HG03045 (cell line): ENCODE measurements around the gene SLC25A48.
A peak's percentile ranks its signal among the peaks of the same experiment; 100 is the strongest.

Experiments
- ATAC-seq: cut with Tn5 transposase; IDR thresholded peaks from one replicate; pipeline ENCODE4 v1.9.1; 2021; ENCODE audit warnings: mild to moderate bottlenecking, moderate library complexity; ENCODE audit not compliant: unreplicated experiment

SLC25A48 gene

GRCh38 chr5:135879591-135879990 is 45.1 kb downstream of the SLC25A48 start:
- no peak for ATAC-seq

GRCh38 chr5:135880278-135880677 is 45.8 kb downstream of the SLC25A48 start:
- no peak for ATAC-seq

- no peak for ATAC-seq
These were observed 46.3 kb downstream of the SLC25A48 start for GRCh38 chr5:135880801-135881200.

GRCh38 chr5:135881244-135881643 is 46.8 kb downstream of the SLC25A48 start:
- no peak for ATAC-seq

GRCh38 chr5:135881819-135882218 is 47.4 kb downstream of the SLC25A48 start:
- no peak for ATAC-seq

GRCh38 chr5:135883026-135883425 is 48.6 kb downstream of the SLC25A48 start:
- no peak for ATAC-seq

- ATAC-seq = no peak
These were observed 49.0 kb downstream of the SLC25A48 start for GRCh38 chr5:135883441-135883840.

GRCh38 chr5:135885031-135885430 is 50.6 kb downstream of the SLC25A48 start:
- no peak for ATAC-seq

GRCh38 chr5:135886136-135886535 is 51.7 kb downstream of the SLC25A48 start:
- no peak for ATAC-seq

GRCh38 chr5:135887447-135887864 is 53.0 kb downstream of the SLC25A48 start:
- peak; percentile 85 for ATAC-seq

- no peak for ATAC-seq
These were observed 53.6 kb downstream of the SLC25A48 start for GRCh38 chr5:135887881-135888614.

- no peak for ATAC-seq
These were observed 55.8 kb downstream of the SLC25A48 start for GRCh38 chr5:135890296-135890695.

GRCh38 chr5:135890867-135891266 is 56.4 kb downstream of the SLC25A48 start:
- peak; percentile 67 for ATAC-seq

- no peak for ATAC-seq
These were observed 56.8 kb downstream of the SLC25A48 start for GRCh38 chr5:135891268-135891667.

- no peak for ATAC-seq
These were observed 57.3 kb downstream of the SLC25A48 start for GRCh38 chr5:135891791-135892190.

GRCh38 chr5:135894276-135894675 is 59.8 kb downstream of the SLC25A48 start:
- no peak for ATAC-seq

- ATAC-seq = no peak
These were observed 60.3 kb downstream of the SLC25A48 start for GRCh38 chr5:135894789-135895188.

GRCh38 chr5:135895474-135896006 is 61.1 kb downstream of the SLC25A48 start, which contains the start of gene IL9:
TSS of gene IL9 (minus strand) at chr5:135895841. CDS start at chr5:135895816, 25 bp downstream.
- ATAC-seq = no peak

- ATAC-seq = no peak
These were observed 64.2 kb downstream of the SLC25A48 start for GRCh38 chr5:135898651-135899050.

- ATAC-seq = no peak
These were observed 65.8 kb downstream of the SLC25A48 start for GRCh38 chr5:135900276-135900675.

GRCh38 chr5:135901633-135902032 is 67.2 kb downstream of the SLC25A48 start:
- no peak for ATAC-seq

- no peak for ATAC-seq
These were observed 70.7 kb downstream of the SLC25A48 start for GRCh38 chr5:135905144-135905543.
